ENCODE results near the gene MAL.
"Not testable (repeated sequence)": the region's sequence is repeated elsewhere in the genome, so short reads cannot be mapped to it uniquely, and the experiment has no call there.

The MAL gene

GRCh38 chr2:95063086-95063958 lies 37.8 kb downstream of the MAL start:
- no peak for DNase-seq (ENCODE audit: low spot score)

- DNase-seq (ENCODE audit: low spot score): no peak
Observed at GRCh38 chr2:95068256-95068655, 42.7 kb downstream of the MAL start.

- no peak for DNase-seq (ENCODE audit: low spot score)
Observed at GRCh38 chr2:95069465-95069864, 44.0 kb downstream of the MAL start.

- DNase-seq (ENCODE audit: low spot score): no peak
Observed at GRCh38 chr2:95071856-95072255, 46.3 kb downstream of the MAL start.

- DNase-seq (ENCODE audit: low spot score): no peak
Observed at GRCh38 chr2:95072424-95072823, 46.9 kb downstream of the MAL start.

GRCh38 chr2:95073856-95074662 lies 48.6 kb downstream of the MAL start:
- DNase-seq (ENCODE audit: low spot score): no peak

- no peak for DNase-seq (ENCODE audit: low spot score)
Observed at GRCh38 chr2:95074663-95075439, 49.3 kb downstream of the MAL start.

- DNase-seq (ENCODE audit: low spot score): no peak
Observed at GRCh38 chr2:95075440-95076132, 50.1 kb downstream of the MAL start.

- peak; percentile 83 for DNase-seq (ENCODE audit: low spot score)
Observed at GRCh38 chr2:95076705-95077529, 51.4 kb downstream of the MAL start.

GRCh38 chr2:95077530-95077825 lies 52.0 kb downstream of the MAL start:
- DNase-seq (ENCODE audit: low spot score): no peak

GRCh38 chr2:95077861-95078603 lies 52.5 kb downstream of the MAL start:
- DNase-seq (ENCODE audit: low spot score): no peak

GRCh38 chr2:95079199-95079683 lies 53.7 kb downstream of the MAL start:
- no peak for DNase-seq (ENCODE audit: low spot score)

- no peak for DNase-seq (ENCODE audit: low spot score)
Observed at GRCh38 chr2:95082477-95082876, 57.0 kb downstream of the MAL start.

GRCh38 chr2:95086017-95086416 lies 60.5 kb downstream of the MAL start:
- no peak for DNase-seq (ENCODE audit: low spot score)

- DNase-seq (ENCODE audit: low spot score): no peak
Observed at GRCh38 chr2:95087379-95087778, 61.9 kb downstream of the MAL start.

GRCh38 chr2:95091885-95092555 lies 66.5 kb downstream of the MAL start:
- no peak for DNase-seq (ENCODE audit: low spot score)

- DNase-seq (ENCODE audit: low spot score): not testable (repeated sequence)
Observed at GRCh38 chr2:95098273-95098672, 72.8 kb downstream of the MAL start.

- no peak for DNase-seq (ENCODE audit: low spot score)
Observed at GRCh38 chr2:95099910-95100309, 74.4 kb downstream of the MAL start.

Data from AG20443 (cell line).